ENCODE measurements around the gene SLC35F1.

- no peak for TF ChIP-seq HMG20A (CRISPR knock-in tag; conservative IDR thresholded peaks at IDR 0.05)
- TF ChIP-seq ZNF274 (IDR thresholded peaks at IDR 0.05; ENCODE audit: borderline replicate concordance, low read depth, low read length): no peak
- TF ChIP-seq SMC3 (conservative IDR thresholded peaks at IDR 0.05; ENCODE audit: insufficient read depth, low read depth, low read length): no peak
- TF ChIP-seq FOXO4 (CRISPR knock-in tag; IDR thresholded peaks at IDR 0.05): no peak
- TF ChIP-seq CTCF (IDR thresholded peaks at IDR 0.05 in 2 of 3, conservative IDR thresholded peaks at IDR 0.05 in 1 of 3; ENCODE audit: insufficient read depth in 2 of 3, low read depth in 1 of 3, low read length in 3 of 3): no peak
- TF ChIP-seq RNF2 (IDR thresholded peaks at IDR 0.05): no peak
- TF ChIP-seq, protein P1, sequence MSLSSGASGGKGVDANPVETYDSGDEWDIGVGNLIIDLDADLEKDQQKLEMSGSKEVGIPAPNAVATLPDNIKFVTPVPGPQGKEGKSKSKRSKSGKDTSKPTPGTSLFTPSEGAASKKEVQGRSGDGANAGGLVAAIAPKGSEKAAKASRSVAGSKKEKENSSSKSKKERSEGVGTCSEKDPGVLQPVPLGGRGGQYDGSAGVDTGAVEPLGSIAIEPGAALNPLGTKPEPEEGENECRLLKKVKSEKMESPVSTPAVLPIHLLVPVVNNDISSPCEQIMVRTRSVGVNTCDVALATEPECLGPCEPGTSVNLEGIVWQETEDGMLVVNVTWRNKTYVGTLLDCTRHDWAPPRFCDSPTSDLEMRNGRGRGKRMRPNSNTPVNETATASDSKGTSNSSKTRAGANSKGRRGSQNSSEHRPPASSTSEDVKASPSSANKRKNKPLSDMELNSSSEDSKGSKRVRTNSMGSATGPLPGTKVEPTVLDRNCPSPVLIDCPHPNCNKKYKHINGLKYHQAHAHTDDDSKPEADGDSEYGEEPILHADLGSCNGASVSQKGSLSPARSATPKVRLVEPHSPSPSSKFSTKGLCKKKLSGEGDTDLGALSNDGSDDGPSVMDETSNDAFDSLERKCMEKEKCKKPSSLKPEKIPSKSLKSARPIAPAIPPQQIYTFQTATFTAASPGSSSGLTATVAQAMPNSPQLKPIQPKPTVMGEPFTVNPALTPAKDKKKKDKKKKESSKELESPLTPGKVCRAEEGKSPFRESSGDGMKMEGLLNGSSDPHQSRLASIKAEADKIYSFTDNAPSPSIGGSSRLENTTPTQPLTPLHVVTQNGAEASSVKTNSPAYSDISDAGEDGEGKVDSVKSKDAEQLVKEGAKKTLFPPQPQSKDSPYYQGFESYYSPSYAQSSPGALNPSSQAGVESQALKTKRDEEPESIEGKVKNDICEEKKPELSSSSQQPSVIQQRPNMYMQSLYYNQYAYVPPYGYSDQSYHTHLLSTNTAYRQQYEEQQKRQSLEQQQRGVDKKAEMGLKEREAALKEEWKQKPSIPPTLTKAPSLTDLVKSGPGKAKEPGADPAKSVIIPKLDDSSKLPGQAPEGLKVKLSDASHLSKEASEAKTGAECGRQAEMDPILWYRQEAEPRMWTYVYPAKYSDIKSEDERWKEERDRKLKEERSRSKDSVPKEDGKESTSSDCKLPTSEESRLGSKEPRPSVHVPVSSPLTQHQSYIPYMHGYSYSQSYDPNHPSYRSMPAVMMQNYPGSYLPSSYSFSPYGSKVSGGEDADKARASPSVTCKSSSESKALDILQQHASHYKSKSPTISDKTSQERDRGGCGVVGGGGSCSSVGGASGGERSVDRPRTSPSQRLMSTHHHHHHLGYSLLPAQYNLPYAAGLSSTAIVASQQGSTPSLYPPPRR (CRISPR knock-in tag; IDR thresholded peaks at IDR 0.05; ENCODE audit: borderline replicate concordance): no peak
- no peak for TF ChIP-seq JUND (IDR thresholded peaks at IDR 0.05; ENCODE audit: borderline replicate concordance, low read depth, low read length)
- no peak for TF ChIP-seq JUND (tag; IDR thresholded peaks at IDR 0.05; ENCODE audit: borderline replicate concordance, low read depth, low read length)
- no peak for TF ChIP-seq PHB2 (IDR thresholded peaks at IDR 0.05; ENCODE audit: low read depth)
- TF ChIP-seq, protein P2, sequence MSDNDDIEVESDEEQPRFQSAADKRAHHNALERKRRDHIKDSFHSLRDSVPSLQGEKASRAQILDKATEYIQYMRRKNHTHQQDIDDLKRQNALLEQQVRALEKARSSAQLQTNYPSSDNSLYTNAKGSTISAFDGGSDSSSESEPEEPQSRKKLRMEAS (CRISPR knock-in tag; IDR thresholded peaks at IDR 0.05): no peak
- TF ChIP-seq, protein P3, sequence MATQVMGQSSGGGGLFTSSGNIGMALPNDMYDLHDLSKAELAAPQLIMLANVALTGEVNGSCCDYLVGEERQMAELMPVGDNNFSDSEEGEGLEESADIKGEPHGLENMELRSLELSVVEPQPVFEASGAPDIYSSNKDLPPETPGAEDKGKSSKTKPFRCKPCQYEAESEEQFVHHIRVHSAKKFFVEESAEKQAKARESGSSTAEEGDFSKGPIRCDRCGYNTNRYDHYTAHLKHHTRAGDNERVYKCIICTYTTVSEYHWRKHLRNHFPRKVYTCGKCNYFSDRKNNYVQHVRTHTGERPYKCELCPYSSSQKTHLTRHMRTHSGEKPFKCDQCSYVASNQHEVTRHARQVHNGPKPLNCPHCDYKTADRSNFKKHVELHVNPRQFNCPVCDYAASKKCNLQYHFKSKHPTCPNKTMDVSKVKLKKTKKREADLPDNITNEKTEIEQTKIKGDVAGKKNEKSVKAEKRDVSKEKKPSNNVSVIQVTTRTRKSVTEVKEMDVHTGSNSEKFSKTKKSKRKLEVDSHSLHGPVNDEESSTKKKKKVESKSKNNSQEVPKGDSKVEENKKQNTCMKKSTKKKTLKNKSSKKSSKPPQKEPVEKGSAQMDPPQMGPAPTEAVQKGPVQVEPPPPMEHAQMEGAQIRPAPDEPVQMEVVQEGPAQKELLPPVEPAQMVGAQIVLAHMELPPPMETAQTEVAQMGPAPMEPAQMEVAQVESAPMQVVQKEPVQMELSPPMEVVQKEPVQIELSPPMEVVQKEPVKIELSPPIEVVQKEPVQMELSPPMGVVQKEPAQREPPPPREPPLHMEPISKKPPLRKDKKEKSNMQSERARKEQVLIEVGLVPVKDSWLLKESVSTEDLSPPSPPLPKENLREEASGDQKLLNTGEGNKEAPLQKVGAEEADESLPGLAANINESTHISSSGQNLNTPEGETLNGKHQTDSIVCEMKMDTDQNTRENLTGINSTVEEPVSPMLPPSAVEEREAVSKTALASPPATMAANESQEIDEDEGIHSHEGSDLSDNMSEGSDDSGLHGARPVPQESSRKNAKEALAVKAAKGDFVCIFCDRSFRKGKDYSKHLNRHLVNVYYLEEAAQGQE (IDR thresholded peaks at IDR 0.05; ENCODE audit: borderline replicate concordance): no peak
- TF ChIP-seq, protein P3 (CRISPR knock-in tag; IDR thresholded peaks at IDR 0.05; ENCODE audit: low read depth): no peak
- TF ChIP-seq EZH2 (IDR thresholded peaks at IDR 0.05; ENCODE audit: borderline replicate concordance, low read depth, low read length): no peak
- TF ChIP-seq ZNF134 (CRISPR knock-in tag; conservative IDR thresholded peaks at IDR 0.05): no peak
Observed at GRCh38 chr6:118012944-118013343, 105.9 kb downstream of the SLC35F1 start.
